GM18507 (cell line): Measurements from ENCODE around the gene GET4.
"Not testable (repeated sequence)": the region's sequence is repeated elsewhere in the genome, so short reads cannot be mapped to it uniquely, and the experiment has no call there.

Experiments used
- DNase-seq: peaks from one replicate; pipeline ENCODE4 v3.0.0; 2011; ENCODE audit warnings: low read depth; ENCODE audit not compliant: insufficient read length; ENCODE audit errors: extremely low spot score
- FAIRE-seq: peaks from 2 replicates; lab custom pipeline; 2011; peaks lifted over from hg19 to GRCh38; lab: Jason Lieb, UNC

Gene GET4

DNA sequence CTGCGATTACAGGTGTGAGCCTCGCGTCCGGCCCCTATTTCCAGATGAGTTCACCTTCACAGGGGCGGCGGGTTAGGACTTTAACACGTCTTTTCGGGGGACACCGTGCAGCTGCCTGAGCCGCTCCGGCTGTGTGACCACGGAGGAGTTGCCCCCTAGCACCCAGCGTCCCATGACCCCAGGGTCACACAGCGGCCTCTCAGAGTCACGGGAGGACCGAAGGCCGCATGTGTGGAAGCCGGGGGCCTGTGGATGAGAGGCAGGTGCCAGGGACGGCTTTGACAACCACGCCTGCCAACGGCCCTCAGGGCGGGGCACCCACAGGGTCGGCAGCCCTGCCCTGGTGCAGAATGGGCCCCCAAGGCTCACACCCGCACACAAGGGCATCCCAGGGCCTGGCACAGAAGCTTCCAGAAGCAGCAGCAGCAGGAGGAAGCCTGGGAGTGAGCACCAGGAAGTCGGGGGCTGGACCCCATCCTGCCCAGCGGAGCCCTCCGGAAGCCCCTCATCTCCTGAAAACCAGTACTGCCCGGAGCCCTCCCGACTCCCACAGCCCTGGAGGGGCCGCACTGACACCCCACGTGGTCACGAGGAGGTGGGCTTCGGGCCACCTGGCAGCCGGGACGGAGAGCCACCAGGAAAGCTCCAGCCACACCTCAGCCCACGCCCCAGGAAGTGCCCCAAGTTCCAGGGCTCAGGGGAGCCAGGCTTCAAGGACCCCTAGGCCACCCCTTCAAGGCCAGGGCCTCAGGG, 45.4 kb downstream of the GET4 start:
- FAIRE-seq: no peak
- DNase-seq: no peak

- FAIRE-seq: peak; percentile 50
These were observed 46.2 kb downstream of the GET4 start for GRCh38 chr7:922334-923107.

GRCh38 chr7:923108-924041, 47.0 kb downstream of the GET4 start:
- FAIRE-seq: peak; percentile 99
- peak; percentile 82 for DNase-seq

More at GRCh38 chr7:922334-923107, 46.2 kb downstream of the GET4 start:
- DNase-seq: no peak

GRCh38 chr7:924042-924441, 47.7 kb downstream of the GET4 start:
- not testable (repeated sequence) for DNase-seq, FAIRE-seq

- peak; percentile 92 for FAIRE-seq
These were observed 48.3 kb downstream of the GET4 start for GRCh38 chr7:924541-925231.

DNA sequence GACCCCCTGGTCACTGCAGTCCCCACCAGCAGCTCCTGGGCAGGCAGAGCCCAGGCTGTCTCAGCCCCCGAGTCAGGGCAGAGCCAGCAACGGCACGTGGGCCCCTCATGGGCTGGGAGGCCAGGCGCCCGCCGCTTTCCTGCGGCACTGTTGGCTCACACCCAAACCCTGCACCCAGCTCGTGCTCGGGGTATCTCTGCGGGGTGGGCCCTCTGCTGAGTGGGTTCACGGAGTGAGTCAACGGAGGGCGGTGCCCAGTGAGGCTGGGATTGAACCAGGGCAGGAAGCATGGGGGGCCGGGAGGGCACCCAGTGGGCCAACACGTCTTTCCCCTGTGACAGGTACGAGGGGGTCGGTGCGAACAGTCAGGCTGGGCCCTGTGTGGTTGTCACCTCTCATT, 49.2 kb downstream of the GET4 start:
- DNase-seq (no peak), FAIRE-seq (peak; percentile 54)

More at GRCh38 chr7:924541-925231, 48.3 kb downstream of the GET4 start:
- DNase-seq: peak; percentile 43

GRCh38 chr7:926061-927030, 50.0 kb downstream of the GET4 start:
- DNase-seq: no peak
- no peak for FAIRE-seq

- FAIRE-seq (no peak), DNase-seq (no peak)
These were observed 50.8 kb downstream of the GET4 start for GRCh38 chr7:927031-927671.

DNA sequence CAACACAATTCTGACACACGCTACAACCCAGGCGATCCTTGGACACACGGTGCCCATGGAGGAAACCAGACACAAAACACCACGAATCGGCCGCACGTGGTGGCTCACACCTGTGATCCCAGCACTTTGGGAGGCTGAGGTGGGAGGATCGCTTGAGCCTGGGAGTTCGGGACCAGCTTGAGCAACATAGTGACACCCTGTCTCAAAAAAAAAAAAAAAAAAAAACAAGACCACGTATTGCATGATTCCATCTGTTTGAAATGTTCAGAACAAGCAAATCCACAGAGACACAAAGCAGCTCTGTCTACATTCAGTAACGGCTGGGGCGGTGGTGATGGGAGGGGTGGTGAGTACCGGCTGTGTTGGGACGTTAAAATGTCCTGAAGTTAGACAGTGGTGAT, 53.0 kb downstream of the GET4 start:
- DNase-seq (no peak), FAIRE-seq (no peak)

- DNase-seq (no peak), FAIRE-seq (no peak)
These were observed 54.8 kb downstream of the GET4 start for GRCh38 chr7:930975-931758.

DNA sequence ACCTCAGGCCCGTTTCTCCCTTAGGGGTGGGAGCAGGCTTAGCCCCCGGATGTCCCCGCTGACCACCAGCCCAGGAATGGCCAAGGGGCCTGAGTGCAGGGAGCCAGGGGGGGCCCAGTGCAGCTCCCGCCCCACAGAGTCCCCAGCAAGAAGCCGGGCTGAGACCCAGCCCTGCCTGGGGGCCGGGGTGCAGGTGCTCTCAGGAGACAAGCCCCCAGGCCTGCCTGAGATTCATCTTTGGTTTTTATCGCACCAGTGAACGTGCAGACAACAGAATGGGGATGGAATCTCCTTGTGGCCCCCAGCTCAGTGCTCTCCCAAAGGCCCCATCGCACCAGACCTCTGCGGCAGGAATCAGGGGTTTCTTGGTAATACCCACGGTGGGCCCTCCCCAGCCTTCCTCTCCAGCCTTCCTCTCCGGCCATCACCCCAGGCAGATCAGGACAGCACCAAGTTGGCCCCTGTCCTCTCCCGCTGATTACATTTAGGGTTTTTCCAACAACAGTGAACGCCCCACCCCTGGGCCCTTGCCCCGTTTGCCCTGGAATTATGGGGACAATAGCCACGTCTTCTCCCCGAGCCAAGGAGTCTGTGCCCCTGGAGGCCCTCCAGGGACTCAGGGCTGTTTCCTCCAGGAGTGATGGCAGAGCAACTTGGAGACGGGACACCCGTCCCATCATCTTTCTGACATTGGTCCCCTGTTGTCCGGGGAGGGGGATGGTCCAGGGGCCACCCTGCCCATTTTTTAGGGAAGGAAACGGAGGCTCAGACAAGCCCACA, 55.7 kb downstream of the GET4 start:
- FAIRE-seq: no peak

DNA sequence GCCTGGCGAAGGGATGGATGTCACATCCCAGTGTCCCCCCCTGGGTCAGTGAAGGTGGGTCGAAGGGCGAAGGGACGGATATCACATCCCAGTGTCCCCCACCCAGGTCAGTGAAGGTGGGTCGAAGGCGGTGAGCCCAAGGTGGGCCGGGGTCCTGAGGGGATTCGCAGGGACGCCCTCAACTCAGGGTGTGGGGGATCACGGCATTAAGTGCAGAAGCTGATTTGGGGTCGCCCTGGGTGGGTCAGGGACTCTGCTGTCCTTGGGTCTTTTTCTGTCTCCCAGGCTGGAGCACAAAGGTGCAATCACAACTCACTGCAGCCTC, 56.3 kb downstream of the GET4 start:
- no peak for FAIRE-seq

More for the DNA sequence above, 55.7 kb downstream of the GET4 start:
- no peak for DNase-seq

GRCh38 chr7:934469-935163, 58.3 kb downstream of the GET4 start:
- no peak for FAIRE-seq
- DNase-seq: no peak

More for the DNA sequence above, 56.3 kb downstream of the GET4 start:
- DNase-seq: no peak

DNA sequence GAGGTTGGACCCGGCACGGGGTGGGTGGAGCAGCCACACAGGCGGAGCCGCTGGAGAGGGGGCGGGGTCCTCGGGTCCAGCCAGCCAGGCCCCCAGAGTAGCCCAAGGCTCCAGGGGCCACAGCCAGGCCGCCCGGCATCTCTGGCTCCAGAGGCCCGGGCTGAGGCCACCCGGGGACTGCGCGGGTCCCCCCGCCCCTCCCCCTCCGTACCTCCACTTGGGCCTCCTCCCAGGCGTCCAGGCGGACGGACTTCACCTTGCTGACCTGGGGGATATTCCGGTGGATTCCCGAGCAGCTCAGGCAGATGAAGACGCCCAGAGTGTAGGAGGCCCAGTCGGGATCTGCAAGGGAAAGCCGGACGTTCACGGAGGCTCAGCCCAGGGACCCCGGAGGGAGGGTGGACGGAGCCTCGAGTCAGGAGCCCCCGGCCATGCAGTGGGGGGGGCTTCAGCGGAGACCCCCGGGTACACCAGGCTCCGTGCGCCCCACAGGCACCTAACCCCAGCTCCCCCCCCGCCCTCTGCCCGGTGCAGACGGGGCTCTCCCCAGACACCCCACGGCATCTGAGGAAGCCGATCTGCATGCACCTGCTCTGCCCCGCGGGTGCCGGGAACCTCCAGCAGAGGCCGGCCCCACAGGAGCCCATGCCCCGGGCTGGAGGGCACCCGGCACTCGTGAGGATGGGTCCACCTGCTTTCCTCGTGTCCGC, 59.0 kb downstream of the GET4 start:
- no peak for FAIRE-seq
- no peak for DNase-seq

GRCh38 chr7:935874-936385, 59.6 kb downstream of the GET4 start:
- FAIRE-seq (no peak), DNase-seq (no peak)
